GM19043 (cell line): ENCODE results near the gene PARD3.

Experiments used
- ATAC-seq: cut with Tn5 transposase; IDR thresholded peaks from one replicate; pipeline ENCODE4 v1.9.1; 2021; ENCODE audit warnings: low read depth; ENCODE audit not compliant: unreplicated experiment

The PARD3 gene

DNA sequence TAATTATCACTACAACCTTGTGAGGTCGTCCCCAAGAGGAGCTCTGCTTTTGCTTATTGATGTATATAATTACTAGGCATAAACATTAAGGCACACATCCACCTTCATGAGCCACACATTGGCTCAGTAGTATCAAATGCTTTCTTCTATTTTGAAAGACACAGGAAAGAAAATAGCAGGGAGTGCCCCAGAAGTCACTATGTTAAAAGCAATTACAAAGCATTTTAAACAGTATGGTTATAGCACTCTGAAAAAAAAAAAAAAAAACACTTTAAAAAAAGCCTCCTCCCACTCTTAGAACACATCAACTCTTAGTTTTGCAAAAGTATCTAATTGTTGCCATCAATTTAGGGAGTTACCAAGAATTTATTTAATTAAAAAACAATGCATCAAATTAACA lies 474.2 kb downstream of the PARD3 start:
- no peak for ATAC-seq

DNA sequence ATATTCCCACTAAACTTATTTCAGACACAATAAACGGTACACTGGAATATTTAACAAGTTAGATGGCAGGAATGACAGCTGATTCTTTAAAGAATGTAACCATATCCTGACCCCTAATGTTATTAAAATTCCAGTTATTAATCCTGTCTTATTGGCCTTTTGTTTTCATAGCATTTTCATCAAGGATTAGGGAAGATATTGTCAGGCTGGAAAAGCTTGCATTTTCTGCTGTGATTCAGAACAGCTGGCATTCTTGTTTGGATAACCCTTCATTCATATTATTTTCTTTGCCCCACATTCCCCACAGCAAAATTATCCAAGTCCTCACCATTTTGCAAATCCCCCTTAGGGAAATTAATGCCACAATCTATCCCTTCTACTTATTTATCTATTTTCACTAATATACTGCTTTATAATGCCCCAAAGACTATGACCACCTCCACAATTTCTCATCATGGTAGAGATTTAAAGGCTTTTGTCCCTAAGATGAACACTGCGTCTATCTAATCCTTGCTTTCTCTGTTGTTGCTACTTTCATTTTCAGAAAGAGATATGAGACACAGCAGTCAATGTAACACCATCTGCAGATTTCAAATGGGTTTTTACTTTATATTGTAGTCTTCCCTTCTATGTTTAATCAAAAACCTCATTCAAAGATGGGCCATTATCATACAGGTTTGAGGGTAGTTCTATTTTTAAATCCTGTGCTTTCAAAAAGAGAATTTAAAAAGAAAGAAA lies 475.1 kb downstream of the PARD3 start:
- no peak for ATAC-seq

DNA sequence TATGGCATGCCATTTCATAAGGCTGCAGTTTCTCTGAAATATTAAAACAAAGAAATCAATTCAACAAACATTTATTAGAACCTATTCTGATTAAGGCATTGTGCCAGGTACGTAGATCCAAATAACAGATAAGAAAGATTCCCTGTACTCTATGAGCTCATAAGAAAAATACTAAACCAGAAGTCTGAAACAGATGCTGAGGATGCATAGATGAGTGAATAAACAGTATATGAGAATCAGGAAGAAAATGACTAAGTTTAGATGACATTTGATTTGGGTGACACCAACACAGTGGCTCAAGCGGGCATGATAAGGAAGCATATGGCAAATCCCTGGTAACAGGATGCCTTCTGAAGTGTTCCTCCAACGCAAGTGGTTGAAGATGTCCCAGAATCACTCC lies 477.2 kb downstream of the PARD3 start:
- ATAC-seq, result no peak

DNA sequence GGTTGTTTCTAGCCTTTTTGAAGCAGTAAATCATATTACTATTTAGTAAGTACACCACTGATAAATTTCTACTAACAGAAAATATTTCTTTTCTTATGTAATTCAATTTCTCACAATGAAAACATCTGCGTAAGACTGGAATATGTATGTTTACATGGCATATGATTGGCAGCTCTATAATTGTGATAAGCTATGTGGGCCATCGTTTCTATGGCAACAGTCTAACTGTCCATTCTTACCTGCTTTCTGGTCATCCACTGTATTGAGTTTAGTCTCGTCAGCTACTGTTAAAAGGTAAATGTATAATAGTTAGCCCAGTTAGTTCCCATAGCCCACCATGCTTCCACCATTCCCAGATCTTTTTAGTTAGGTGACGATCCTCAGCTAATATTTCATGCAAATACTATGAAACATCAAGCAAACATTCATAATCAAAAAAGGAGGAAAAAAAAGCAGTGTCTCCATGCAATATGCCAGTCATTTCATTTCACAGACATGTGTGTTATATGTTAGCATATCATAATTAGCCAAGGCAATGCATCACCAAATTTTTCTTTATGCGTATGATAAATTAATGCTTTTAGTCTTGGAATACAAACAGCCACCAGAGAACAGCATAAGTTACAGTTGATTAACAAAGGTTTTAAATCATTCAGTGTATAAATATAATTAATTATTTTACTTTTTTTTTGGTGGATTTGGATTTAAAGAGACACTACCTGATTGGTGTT lies 479.0 kb downstream of the PARD3 start:
- ATAC-seq, result no peak

DNA sequence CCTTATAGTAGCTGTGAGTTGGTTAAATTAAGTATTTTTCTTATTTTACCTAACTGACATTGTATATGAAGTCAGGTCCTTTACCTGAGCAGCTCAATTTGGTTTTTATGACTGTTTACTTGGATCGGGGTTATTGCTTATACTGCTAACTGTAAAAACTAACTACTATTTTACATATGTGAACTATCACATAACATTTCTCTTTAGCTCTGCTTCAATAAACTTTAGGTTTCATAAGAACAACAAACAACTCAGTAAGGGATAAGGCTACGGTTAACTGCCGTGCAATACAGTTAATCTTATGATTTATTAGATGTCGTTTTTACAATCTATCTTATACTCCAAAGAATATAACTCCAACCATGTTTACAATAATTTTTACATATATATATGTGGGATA lies 480.2 kb downstream of the PARD3 start:
- no peak for ATAC-seq

DNA sequence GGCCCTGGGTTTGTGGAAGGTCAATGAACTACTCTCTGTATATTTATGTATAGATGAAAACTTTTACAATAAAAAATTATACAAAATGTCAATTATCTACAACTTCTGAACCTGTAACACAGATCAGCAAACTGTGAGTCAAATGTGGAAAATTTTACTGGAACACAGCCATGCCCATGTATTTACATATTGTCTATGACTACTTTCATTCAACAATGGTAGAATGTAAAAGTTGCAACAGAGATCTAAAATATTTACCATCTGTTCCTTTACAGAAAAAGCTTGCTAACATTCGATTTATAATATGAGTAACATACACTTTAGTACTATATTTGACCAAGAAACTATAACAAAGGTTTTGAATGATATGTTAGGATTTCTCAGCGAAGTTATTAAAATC lies 481.6 kb downstream of the PARD3 start:
- no peak for ATAC-seq

DNA sequence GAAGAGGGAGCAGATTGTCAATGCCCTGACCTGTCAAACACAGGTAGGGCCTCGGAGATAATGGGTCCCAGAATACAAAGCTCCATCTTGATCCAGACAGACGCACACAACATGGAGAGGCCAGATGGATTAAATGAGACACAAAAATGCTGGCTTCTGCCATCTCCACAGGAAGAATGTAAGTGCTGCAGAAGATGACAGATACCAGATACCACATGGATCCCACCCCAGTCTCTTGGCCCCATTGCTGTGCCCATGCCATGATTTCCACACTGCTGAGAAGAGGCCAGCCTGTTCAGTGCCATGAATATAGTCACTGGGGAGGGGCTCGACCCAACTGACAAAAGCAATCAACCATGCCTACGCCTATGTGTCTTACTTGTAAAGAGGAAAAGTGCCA lies 487.9 kb downstream of the PARD3 start:
- ATAC-seq, result no peak

DNA sequence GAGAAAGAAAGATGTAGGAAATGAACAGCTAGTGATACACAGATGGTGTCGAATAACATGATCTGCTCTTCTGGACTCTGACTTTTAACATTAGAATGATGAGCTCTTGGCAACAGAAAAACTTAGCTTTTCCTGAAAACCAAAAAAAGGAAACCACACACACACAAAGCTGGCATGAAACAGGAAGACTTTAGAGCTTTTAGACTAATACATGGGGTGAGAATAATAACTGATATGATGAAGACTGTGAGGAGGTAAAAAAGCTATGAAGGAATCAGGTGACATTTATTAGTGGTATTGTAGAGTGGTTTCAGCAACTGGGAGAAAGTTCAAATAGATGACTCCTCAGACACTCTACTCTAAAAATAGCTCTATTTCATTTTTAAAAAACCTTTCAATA lies 491.9 kb downstream of the PARD3 start:
- no peak for ATAC-seq

DNA sequence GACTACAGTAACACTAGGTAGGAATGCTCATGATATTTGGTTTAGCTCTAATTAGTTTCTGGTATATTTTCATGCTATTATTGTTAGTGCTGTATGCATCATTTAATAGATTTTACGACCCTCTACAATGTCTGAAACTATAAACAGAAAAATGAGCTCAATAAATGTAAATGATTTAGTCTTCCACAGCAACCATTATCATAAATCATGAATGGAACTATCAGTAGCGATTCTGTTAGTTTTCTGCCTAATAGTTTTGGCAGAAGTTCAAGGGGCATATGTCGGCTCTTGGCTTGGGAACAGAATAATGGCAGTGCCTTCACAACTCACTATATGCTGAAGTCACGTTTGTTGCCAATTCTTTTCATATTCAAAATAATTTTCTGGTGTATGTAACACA lies 494.8 kb downstream of the PARD3 start:
- ATAC-seq, result no peak

DNA sequence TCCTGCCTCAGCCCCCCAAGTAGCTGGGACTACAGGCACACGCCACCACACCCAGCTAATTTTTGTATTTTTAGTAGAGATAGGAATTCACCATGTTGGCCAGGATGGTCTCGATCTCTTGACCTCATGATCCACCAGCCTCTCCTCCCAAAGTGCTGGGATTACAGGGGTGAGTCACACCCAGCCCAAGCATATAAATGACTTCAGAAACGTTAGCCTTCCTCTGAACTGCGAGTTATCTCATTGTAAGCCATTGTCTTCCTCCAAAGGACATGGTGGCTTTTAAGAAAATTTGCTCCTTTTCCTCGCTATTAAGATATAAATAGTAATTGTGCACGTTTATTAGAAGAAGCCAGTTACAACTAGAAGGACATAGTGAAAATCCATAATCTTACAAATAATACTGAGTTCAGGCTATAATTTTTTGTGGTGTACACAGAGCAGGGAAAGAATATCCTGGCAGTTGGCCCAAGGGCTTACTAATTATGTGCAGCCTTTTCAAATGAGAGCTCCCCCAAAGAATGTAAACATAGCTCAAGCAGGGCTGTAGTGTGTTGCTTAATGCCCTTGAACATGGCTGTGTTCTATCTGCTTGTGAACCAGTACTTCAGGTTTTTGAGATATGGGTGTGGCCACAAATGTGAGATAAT lies 495.8 kb downstream of the PARD3 start:
- no peak for ATAC-seq

DNA sequence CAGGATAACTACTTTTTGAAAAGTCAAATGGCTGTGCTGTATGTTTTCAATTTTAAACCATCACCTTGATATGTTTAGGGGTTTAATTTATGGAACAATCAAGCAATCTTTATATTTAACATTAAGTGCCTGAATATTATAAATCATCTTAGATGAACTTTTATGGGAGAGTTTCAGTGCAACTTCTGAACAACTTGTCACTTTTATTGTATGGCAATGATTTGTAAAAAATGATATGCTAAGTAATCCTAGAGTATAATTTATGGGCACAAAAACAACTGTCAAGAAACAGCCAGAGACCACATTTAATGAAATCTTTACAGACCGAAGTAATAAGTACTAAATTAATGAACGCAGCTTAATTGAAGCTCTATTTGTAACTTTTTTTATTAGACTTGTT lies 498.9 kb downstream of the PARD3 start:
- ATAC-seq, result no peak

DNA sequence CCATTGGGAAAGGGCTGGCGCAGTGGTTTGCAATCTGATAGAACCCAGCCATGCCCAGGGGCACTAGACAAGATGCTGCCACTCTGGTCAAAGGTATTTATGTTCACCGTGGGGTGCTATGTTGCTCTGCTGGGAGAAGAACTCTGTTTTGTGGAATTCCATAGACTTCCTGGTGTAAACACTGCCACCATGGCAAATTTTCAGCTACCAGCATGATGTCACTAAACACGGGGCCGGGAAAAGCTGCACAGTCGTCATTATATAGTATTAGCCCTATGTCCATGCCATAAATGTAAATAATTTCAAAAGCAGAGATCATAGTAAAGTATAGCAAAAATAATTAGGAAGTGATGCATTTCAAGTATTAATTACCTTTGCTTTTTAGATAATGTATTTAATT lies 500.6 kb downstream of the PARD3 start:
- no peak for ATAC-seq

DNA sequence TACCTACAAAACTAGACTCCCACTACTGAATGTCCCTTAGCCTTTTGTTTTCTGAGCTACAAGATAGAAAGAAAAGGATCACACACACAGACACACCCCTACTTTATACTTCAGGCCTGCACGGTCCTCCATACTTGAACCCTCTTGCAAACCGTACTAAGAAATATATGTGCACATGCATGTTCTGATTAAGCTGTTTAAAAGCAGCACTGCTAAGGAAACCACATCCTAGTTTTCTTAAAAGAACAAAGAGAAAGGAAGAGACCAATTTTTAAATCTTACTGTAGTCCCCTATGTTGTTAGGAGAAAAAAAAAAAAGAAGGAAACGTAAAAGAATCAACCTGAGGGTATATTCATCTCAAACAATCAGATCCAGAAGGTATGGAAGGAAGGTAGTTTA lies 501.2 kb downstream of the PARD3 start:
- no peak for ATAC-seq

DNA sequence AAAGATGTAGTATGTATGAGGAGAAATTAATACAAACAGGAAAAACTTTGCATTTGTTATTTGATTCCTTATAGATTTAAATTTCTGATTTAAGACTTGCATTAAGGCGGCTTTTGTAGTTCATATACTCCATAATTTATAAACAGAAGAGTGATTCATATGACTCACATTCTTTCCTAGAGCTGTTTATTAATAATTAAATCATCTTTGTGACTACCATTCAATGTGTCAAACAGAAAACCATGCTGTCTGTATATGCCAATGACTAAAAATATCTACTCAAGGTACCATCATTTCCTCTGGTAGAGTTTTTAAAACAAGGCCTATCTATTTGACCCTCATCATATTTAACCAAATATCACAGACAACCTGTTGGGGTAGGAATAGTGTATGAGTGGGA lies 501.7 kb downstream of the PARD3 start:
- ATAC-seq, result no peak

DNA sequence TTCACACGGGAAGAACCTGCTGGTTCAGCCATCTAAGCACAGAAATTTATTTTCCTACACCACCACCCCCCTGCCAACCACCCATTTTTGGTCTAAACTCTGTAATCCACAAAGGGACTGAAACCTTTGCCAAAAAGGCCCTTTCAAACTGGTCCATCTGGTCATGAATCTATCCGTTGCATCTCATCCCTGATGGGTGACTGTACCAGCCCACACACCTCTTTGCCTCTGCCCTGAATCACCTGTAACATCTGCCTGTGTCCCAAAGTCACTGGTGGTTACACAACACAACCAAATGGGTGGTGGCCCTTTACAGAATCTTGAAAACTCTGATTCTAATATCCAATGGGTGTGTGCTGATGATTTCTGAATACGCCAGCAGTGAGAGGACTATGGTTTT lies 503.4 kb downstream of the PARD3 start:
- no peak for ATAC-seq

DNA sequence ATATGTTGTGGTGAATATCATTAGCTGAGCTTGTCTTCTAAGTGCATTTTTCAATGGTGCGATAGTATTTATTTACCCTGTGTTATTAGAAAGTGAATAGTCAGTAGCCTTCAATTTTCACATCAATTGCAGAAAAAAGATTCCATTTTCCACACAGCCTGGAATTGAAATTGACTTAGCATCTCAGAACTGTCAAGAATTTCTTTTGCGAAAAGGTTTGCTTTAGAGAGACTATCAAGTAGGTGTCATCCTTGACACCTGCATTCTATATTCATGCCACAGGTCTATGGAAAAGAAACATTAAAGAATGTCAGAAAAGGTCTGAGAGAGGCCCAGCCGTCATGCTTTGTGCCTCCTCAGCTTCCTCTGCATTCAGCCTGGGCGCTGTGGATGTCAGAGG lies 504.9 kb downstream of the PARD3 start:
- ATAC-seq, result no peak

DNA sequence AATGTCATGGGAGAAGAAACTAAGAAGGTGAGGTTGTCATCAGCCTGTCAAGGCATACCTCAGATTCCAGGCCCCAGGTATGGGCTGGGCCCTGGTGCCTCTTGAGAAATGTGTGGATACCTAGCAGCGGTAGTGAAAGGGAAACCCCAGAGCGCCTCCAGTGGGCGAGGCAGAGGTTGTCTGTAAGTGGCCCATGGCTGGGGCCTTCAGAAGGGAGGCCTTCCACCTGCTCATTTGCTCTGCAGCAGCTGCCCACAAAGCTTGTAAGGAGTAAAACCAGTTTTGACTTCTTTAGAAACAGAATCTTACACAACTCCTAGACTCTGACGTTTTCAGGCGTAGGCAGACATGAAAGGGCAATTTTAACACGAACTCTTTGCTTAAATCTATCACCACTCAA lies 509.9 kb downstream of the PARD3 start:
- no peak for ATAC-seq

DNA sequence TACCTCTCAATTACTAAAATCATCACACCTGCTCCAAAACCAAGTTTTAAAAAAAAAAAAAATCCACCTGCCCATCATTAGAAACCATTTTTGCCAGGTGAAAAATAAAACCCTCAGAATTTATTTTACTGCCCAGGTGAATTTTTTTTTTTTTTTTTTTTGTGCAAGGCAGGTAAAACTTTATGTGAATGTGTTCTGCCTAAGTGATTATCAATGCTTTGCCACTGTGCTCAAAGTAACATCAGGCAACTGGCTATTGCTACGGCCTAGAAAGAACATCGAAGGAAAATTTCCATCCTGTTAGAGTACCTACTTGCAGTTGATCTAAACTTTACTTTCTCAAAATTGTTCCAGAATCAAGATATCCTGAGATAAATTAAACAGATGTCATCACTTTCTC lies 512.1 kb downstream of the PARD3 start:
- no peak for ATAC-seq

DNA sequence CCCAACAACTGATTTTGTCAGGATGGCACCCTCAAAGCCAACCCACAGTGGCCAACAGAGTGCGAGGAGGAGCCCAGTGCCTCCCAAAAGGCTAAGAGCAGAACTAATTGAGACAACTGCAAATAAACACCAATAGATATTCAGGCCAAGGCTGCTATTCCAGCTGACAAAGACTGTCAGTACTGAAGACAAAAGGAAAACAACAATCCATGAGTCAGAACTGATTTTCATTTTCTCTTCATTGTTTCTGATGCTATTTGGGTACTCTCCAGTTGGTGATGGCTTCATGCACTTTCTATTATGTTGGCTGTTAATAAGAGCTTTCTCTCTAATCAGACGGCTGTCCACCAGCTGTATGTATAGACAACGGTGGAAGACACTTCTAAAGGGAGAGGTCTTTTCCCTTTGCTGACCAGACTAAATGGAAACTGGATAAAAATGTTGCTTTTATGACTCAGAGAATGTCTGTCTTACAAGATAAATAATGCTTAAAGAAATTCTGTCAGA lies 515.9 kb downstream of the PARD3 start:
- no peak for ATAC-seq

DNA sequence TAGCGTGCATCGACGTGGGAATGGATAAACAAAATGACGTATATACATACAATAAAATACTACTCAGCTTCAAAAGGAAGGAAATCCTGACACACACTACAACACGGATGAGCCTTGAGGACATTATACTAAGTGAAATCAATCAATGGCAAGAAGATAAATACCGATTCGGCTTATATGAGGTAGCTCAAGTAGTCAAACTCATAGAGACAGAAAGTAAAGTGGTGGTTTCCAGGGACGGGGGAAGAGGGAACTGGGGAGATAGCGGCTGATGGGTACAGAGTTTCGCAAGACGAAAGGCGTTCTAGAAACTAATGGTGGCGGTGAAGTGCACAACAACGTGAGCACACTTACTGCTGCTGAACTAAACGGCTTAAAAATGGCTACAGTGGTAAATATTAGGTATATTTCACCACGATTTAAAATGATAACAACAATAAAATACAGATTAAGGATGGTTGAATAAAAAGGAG lies 516.7 kb downstream of the PARD3 start:
- ATAC-seq, result no peak

DNA sequence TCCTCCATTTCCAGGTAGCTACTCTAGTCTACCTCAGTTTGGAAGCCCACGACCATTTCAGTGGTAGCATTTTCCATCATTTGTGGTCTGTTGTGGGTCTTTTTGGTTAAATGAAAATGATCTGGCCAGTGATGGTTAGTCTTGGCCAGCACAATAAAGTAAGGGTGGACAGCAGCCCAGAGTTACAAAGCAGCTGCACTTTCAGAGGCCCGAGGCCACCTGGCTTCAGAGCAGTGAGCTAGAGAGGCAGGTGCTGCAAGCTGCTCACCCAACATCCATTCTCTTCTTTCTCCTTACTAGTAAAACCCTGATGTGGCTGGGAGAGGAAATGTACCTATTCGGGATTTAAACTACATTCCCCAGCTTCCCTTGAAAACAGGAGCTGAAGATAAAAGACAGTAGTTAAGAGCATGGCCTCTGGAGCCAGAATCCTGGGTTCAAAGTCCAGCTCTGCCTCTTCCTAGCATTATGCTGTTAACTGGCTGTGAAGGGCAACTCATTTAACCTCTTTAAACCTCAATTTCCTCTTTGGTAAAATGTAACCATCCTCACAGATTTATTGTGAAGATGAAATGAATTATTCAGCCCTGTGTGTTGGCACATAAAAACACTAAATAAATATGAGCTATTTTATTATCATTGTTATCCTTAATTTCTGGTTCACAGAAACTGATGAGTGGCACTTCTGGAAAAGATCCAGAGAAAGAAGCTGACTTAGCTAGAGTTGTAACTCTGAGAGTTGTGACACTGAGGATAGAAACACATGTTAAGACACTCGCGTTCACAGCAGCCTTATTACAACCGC lies 517.4 kb downstream of the PARD3 start:
- ATAC-seq, result no peak
